ENCODE data around the gene TMSB10.

DNA sequence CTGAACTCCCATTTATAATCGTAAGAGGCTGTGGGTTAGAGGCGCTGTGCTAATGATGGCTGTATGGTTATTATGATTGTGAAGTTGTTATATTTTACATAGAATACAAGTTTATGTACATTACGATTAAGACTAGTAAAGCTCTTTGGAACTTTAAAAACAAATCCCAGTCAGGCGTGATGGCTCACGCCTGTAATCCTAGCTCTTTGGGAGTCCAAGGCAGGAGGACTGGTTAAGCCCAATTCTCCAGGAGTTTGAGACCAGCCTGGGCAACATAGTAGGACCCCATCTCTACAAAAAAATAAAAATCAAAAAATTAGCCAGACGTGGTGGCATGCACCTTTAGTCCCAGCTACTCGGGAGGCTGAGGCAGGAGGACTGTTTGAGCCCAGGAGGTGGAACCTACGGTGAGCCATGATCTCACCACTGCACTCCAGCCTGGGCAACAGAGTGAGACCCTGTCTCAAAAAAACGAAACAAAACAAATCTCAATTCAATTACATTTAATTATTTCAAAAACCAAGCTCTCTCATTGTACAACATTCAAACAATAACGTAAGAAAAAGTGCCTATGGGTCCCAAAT, 41.6 kb downstream of the TMSB10 start:
- TF ChIP-seq, protein P1, sequence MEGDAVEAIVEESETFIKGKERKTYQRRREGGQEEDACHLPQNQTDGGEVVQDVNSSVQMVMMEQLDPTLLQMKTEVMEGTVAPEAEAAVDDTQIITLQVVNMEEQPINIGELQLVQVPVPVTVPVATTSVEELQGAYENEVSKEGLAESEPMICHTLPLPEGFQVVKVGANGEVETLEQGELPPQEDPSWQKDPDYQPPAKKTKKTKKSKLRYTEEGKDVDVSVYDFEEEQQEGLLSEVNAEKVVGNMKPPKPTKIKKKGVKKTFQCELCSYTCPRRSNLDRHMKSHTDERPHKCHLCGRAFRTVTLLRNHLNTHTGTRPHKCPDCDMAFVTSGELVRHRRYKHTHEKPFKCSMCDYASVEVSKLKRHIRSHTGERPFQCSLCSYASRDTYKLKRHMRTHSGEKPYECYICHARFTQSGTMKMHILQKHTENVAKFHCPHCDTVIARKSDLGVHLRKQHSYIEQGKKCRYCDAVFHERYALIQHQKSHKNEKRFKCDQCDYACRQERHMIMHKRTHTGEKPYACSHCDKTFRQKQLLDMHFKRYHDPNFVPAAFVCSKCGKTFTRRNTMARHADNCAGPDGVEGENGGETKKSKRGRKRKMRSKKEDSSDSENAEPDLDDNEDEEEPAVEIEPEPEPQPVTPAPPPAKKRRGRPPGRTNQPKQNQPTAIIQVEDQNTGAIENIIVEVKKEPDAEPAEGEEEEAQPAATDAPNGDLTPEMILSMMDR (tag by site-specific recombination; IDR thresholded peaks at IDR 0.05): no peak
- TF ChIP-seq, protein P2, sequence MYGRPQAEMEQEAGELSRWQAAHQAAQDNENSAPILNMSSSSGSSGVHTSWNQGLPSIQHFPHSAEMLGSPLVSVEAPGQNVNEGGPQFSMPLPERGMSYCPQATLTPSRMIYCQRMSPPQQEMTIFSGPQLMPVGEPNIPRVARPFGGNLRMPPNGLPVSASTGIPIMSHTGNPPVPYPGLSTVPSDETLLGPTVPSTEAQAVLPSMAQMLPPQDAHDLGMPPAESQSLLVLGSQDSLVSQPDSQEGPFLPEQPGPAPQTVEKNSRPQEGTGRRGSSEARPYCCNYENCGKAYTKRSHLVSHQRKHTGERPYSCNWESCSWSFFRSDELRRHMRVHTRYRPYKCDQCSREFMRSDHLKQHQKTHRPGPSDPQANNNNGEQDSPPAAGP (tag by site-specific recombination; IDR thresholded peaks at IDR 0.05): no peak
- TF ChIP-seq ZNF600 (tag by site-specific recombination; IDR thresholded peaks at IDR 0.05) (no peak), ZNF501 (tag by site-specific recombination; IDR thresholded peaks at IDR 0.05) (no peak), ZNF549 (tag by site-specific recombination; IDR thresholded peaks at IDR 0.05) (no peak), ZNF114 (tag by site-specific recombination; IDR thresholded peaks at IDR 0.05) (no peak)
- TF ChIP-seq, protein P3, sequence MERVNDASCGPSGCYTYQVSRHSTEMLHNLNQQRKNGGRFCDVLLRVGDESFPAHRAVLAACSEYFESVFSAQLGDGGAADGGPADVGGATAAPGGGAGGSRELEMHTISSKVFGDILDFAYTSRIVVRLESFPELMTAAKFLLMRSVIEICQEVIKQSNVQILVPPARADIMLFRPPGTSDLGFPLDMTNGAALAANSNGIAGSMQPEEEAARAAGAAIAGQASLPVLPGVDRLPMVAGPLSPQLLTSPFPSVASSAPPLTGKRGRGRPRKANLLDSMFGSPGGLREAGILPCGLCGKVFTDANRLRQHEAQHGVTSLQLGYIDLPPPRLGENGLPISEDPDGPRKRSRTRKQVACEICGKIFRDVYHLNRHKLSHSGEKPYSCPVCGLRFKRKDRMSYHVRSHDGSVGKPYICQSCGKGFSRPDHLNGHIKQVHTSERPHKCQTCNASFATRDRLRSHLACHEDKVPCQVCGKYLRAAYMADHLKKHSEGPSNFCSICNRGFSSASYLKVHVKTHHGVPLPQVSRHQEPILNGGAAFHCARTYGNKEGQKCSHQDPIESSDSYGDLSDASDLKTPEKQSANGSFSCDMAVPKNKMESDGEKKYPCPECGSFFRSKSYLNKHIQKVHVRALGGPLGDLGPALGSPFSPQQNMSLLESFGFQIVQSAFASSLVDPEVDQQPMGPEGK (tag by site-specific recombination; IDR thresholded peaks at IDR 0.05): no peak

Measured in HEK293 (cell line).